ENCODE data around the gene TUBB4A. TPM values are rescaled to one million over a fixed set of nuclear protein-coding genes. Genes with fewer than 3 reads are reported as not detected.
"Not testable (repeated sequence)": the region's sequence is repeated elsewhere in the genome, so short reads cannot be mapped to it uniquely, and the experiment has no call there.

The TUBB4A gene
- total RNA-seq, 1 experiment from 2014 or later: 19.8 TPM

DNA sequence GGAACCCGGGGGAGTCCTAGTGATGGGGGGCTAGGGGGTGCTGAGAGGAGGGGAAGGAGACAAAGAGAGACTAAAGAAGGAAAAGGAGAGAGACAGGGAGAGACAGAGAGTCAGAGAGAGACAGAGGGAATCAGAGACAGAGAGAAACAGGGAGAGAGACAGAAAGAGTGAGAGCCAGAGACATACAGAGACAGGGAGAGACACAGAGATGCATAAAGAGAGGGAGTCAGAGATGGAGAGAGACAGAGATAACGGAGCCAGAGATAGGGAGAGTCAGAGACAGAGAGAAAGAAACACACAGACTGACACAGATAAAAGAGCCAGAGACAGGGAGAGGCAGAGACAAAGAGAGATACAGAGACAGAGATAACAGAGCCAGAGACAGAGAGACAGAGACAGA is 27.2 kb upstream of the TUBB4A start:
- no peak for DNase-seq (ENCODE audit: low read depth, low spot score)
- in situ Hi-C loops (cut with HindIII; ENCODE audit: low pct_unique_long_range_greater_than_20kb, low sequenced_read_pairs): no loop called here

DNA sequence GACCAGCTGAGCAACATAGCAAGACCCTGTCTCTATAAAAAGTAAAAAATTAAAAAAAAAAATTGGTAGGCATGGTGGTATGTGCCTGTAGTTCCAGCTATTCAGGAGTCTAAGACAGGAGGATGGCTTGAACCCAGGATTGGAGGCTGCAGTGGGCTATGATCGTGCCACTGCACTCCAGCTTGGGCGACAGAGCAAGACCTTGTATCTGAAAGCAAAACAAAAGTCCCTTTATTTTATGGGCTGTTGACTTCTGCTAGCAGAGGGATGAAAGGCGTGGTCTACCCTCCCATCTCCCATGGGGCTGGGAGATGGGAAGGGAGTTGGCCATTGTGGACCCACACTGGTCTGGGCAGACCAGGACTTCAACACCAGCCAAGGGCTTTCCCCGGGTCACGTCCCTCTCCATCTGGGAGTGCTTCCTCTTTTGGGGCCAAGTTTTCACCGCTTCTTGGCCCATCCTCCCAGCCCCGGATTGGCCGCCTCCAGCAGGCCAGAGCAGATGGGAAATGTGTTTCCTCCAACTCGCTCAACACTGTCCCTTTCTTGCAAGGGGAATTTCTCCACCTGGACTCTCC is 26.5 kb upstream of the TUBB4A start:
- in situ Hi-C loops (cut with HindIII; ENCODE audit: low pct_unique_long_range_greater_than_20kb, low sequenced_read_pairs): no loop called here
- peak; percentile 86 for DNase-seq (ENCODE audit: low read depth, low spot score)

DNA sequence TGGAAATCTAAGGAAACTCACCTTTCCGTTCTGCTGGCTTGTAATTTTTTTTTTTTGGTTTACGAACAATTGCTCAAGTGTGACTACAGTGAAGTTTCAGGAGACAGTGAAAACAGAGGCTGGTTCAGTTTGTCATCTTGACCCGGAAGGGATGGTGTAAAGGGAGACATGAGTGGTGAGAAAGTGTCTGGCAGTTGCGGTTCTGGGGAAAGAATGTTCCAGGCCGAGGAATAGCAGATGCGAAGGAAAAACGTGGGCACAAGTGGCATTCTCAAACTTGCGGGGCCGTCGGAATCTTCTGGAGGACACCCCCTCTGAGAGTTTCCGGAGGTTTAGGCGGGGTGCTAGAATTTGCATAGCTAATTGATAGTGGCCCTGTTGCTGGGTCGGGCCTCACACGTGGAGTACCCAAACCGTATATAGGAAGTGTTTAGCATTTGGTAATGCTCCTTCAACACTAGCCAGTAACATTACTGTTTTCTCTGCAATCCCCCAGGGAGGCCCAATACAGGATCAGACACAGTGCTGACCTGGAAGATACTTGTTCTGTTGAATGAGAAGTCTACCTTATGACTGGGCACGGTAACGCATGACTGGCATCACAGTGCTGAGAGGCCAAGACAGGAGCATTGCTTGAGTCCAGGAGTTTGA is 25.9 kb upstream of the TUBB4A start:
- in situ Hi-C loops (cut with HindIII; ENCODE audit: low pct_unique_long_range_greater_than_20kb, low sequenced_read_pairs): no loop called here
- DNase-seq (ENCODE audit: low read depth, low spot score): peak; percentile 77

DNA sequence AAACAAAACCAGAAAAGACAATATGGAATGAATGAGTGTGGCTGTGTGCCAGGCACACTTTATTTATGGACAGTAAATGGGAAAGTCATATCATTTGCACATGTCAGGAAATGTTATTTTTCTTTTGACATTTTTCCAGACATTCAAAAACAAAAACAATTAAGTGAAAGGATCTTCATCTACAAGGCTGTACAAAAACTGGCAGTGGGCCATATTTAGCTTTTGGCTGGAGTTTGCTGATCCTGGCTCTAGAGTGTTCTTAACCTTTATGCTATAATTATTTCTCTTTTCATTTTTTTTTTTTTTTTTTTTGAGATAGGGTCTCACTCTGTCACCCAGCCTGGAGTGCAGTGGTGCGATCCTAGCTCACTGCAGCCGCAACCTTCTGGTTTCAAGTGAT is 22.2 kb upstream of the TUBB4A start:
- DNase-seq (ENCODE audit: low read depth, low spot score): no peak
- in situ Hi-C loops (cut with HindIII; ENCODE audit: low pct_unique_long_range_greater_than_20kb, low sequenced_read_pairs): no loop called here

DNA sequence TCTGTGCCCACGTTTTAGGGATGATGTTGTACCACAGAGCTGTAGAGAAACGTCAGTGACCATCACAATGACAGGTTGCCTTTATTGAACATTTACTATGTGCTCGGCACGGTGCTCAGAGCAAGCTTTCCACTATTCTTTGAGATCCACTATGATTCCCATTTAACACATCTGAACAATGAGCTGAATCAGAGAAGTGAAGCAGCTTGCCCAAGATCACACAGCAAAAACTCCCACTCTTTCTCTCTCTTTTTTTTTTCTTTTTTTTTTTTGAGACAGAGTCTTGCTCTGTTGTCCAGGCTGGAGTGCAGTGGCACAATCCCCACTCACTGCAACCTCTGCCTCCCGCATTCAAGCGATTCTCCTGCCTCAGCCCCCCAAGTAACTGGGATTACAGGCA is 20.6 kb upstream of the TUBB4A start:
- in situ Hi-C loops (cut with HindIII; ENCODE audit: low pct_unique_long_range_greater_than_20kb, low sequenced_read_pairs): no loop called here

DNA sequence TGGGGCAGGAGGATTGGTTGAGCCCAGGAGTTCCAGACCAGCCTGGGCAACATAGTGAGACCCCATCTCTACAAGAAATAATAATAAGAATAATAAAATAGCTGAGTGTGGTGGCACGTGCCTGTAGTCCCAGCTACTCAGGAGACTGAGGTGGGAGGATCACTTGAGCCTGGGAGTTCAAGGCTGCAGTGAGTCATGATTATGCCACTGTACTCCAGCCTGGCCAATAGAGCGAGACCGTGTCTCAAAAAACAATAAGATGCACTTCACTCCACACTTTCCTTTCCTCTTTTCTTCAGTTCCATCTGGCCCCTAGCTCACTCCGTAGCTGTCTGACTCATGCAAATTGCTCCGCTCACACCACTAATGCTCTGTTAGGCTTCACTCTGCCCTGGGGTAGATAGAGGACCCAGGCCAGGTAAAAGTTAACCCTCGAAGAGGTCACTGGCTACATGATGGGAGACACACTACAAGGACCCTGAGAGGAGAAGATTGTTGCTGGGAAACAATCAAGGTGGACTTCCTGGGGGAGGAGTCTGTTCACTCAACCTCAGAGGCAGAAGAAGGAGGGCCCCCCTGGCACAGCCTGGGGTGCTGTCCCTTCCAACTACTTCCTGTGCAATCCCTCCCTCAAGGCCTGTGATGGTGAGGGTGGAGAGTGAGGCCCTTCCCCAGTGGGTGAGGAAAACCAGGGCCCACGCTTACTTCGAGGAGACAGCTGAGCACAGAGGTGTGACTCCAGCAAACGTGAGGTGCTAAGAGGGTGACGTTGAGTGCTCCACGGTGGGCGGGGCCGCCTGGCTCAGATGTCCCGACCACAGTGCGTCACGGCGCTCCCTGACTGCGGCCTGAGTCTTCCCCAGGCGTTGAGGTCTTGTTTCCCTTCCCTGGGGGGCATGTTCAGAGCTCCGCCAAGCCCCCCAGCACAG is 19.9 kb upstream of the TUBB4A start:
- in situ Hi-C loops (cut with HindIII; ENCODE audit: low pct_unique_long_range_greater_than_20kb, low sequenced_read_pairs): no loop called here
- no peak for DNase-seq (ENCODE audit: low read depth, low spot score)

More for the DNA sequence above, 20.6 kb upstream of the TUBB4A start:
- no peak for DNase-seq (ENCODE audit: low read depth, low spot score)

DNA sequence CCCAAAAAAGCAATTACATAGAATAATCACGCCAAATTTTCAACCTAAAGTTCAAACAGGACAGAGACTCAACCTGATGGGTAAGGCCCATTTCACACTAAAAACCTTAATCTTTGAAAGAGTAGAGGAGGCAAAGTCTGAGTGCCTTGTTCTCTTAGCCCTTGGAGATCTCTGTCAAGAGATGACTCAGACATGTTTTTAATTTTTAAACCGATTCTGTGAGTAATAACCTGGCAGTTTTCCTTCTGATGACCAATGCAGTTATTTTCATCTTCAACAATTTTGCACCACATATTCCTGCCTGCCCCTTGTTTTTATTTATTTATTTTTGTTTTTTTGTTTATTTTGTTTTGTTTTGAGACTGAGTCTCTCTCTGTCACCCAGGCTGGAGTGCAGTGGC is 17.2 kb upstream of the TUBB4A start:
- DNase-seq (ENCODE audit: low read depth, low spot score): no peak
- in situ Hi-C loops (cut with HindIII; ENCODE audit: low pct_unique_long_range_greater_than_20kb, low sequenced_read_pairs): no loop called here

DNA sequence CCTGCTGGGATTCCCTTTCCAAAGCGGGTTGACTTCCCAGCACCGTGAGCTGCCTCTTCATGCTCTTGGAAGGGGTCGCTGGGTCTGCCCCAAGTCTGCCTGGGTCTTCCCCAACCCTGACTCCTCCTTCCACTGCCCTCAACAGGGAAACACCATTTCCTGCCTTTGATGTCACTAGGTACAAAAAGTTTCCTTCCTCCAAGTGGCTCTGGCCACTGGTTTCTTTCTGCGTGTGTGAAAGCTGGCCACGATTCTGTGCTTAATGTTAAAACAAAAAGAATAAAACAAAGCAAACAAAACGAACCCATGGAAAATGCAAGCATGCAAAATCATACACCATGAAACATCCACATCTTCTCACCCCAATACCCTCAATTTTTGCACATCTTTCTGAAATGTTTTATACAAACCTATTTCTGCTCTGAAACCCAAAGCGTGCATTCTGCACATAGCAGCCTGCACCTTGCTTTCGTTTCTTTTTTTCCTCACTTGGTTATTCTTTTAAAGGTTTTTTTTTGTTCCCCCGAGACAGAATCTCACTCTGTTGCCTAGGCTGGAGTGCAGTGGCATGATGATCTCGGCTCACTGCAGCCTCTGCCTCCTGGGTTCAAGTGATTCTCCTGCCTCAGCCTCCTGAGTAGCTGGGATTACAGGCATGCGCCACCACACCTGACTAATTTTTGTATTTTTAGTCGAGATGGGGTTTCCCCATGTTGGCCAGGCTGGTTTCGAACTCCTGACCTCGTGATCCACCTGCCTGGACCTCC is 16.2 kb upstream of the TUBB4A start:
- in situ Hi-C loops (cut with HindIII; ENCODE audit: low pct_unique_long_range_greater_than_20kb, low sequenced_read_pairs): no loop called here

DNA sequence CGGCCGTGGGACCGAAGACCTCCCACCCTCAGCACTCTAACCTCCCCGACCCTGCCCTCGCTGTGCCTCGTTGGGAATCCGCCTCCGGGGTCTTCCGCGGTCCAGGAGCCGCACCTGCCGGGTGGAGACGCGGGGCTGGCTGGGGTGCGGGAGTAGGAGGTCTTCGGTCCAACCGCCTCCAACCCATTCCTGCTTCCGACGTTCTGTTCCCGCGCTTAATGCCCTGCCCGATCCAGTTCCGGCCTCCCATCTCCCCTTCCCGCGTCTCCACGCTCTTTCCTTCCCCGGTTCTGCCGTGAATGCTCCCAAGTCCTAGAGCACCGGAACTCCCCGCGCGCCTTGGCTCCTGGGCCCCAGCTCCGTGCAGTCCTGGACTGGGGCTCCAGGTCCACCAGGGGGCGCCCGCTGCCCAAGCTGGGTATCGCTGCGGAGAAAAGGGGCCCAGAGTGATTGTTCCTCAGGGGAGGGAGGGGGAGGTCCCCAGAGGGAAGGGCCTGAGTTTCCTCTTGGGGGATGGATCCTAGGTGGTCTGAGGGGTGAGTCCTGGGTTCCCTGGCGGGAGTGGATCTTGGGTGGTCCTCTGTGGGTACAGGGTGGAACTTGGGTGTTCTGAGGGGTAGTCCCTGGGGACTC is 14.7 kb upstream of the TUBB4A start:
- in situ Hi-C loops (cut with HindIII; ENCODE audit: low pct_unique_long_range_greater_than_20kb, low sequenced_read_pairs): no loop called here

More for the DNA sequence above, 16.2 kb upstream of the TUBB4A start:
- no peak for DNase-seq (ENCODE audit: low read depth, low spot score)

DNA sequence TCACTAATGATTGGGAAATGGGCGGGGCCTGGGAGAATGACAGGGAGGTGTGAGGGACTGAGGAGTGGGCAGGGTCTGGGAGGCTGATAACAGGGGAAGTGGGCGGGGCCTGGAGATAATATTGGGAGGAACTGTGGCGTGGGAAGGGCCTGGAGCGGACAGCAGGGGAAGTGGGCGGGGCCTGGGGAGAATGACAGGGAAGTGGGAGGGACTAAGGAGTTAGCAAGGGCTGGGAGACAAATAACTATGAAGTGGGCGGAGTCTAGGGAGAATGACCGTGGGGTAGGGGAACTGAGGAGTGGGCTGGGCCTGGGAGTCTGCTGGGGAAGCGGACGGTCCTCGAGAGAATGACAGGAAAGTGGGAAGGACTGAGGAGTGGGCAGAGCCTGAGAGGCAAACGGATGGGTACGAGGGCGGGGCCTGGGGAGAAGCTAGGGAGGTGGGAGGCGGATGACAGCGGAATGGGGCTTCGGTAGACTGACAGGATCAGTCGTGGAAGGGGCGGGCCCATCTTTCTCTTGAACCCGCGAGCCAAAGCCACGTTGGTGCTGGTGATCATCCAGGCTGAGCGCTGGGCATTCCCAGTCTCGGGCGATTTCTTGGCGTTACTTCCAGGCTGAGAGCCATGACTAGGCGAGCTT is 14.0 kb upstream of the TUBB4A start:
- in situ Hi-C loops (cut with HindIII; ENCODE audit: low pct_unique_long_range_greater_than_20kb, low sequenced_read_pairs): no loop called here
- peak; percentile 97 for DNase-seq (ENCODE audit: low read depth, low spot score)

More for the DNA sequence above, 14.7 kb upstream of the TUBB4A start:
- peak; percentile 87 for DNase-seq (ENCODE audit: low read depth, low spot score)

DNA sequence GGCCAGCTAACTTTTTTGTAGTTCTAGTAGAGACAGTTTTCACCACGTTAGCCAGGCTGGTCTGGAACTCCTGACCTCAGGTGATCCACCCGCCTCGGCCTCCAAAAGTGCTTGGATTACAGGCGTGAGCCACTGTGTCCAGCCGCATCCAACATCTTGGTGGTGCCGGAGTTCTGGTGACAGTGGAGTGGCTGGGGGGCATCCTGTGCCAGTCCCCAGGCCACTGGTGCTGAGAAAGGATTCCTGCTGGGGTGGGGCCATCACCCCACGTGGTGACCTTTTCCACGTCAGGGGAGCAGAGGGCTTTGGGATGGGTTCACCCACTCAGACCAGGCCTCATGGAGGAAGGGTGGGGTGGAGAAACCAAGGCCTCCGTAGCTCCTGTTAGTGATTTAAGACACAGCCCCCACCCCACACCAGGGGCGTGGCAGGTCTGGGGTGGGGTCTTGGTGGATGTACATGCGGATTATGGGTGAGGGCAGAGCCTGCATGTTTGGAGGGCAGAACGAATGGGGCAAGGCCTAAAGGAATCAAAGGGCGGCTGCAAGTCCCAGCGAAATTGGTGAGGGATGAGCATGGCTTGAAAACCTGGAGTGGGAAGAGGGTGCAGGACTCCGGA is 12.9 kb upstream of the TUBB4A start:
- in situ Hi-C loops (cut with HindIII; ENCODE audit: low pct_unique_long_range_greater_than_20kb, low sequenced_read_pairs): no loop called here

DNA sequence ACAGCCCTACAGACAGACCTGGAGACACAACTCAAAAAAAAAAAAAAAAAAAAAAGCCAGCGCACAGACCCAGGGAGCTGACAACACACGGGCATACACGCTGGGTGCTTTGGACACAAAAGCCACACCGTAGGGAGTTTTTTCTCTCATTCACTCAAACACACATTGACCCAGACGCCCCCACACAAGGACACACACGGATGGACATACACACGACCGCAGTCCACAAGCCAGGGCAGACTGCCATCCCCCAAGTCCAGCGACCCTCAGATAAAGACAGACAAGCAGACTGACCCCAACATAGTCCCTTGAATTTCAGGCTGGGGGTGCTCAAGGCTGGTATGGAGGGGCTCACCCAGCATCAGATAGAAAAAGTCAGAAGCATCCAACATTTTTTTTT is 12.0 kb upstream of the TUBB4A start:
- in situ Hi-C loops (cut with HindIII; ENCODE audit: low pct_unique_long_range_greater_than_20kb, low sequenced_read_pairs): no loop called here
- DNase-seq (ENCODE audit: low read depth, low spot score): no peak

More for the DNA sequence above, 12.9 kb upstream of the TUBB4A start:
- DNase-seq (ENCODE audit: low read depth, low spot score): no peak

DNA sequence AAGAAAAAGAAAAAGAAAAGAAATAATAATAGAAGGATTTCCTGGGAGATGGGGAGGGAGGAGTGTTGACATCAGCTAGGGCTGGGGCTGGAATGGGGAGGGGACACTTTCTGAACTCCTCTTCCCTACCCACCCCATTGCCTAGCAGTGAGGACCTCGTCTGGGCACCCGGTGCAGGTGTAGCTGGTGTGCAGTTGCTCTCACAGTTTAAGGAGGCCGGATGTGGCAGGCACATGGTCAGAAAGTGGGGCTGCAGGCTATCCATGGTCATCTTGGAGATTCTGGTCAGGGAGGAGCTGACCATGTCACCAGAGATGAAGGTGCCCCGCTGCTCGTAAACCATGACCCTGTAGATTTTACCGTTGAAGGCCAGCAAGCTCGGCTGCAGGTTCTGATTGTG is 8.5 kb upstream of the TUBB4A start:
- DNase-seq (ENCODE audit: low read depth, low spot score): no peak
- in situ Hi-C loops (cut with HindIII; ENCODE audit: low pct_unique_long_range_greater_than_20kb, low sequenced_read_pairs): no loop called here

DNA sequence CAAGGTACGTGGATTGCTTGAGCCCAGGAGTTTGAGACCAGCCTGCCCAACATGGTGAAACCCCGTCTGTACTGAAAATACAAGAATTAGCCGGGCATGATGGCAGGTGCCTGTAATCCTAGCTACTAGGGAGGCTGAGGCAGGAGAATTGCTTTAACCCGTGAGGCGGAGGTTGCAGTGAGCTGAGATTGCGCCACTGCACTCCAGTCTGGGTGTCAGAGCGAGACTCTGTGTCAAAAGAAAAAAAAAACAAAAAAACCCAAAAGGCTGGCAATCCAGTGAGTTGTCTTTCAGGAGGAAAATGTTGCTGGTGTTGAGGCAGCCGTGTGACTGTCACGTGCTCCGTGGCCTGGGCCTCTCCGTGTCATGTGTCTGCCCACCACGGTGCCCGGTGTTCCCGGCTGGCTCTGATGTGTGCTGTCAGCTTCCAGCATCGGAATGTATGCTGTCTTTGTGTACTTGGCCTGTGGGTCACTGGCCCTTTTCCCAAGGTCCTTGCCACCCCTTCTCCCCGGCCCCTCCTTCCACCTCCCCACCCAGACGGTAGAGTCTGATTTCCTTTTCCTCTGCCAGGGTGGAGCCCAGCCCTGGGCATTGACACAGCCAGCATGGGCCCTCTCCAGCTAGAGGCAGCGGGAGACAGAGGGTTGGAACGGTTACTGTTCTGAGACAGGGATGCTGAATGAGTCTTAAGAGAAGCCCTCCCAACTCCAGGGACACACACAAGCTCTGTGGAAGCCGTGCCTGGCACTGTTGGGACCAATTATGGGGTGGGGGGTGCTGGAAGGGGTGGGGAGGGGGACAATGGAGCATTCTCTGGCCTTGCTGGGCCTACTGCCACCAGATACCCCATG is 7.2 kb upstream of the TUBB4A start:
- in situ Hi-C loops (cut with HindIII; ENCODE audit: low pct_unique_long_range_greater_than_20kb, low sequenced_read_pairs): no loop called here
- DNase-seq (ENCODE audit: low read depth, low spot score): peak; percentile 97

DNA sequence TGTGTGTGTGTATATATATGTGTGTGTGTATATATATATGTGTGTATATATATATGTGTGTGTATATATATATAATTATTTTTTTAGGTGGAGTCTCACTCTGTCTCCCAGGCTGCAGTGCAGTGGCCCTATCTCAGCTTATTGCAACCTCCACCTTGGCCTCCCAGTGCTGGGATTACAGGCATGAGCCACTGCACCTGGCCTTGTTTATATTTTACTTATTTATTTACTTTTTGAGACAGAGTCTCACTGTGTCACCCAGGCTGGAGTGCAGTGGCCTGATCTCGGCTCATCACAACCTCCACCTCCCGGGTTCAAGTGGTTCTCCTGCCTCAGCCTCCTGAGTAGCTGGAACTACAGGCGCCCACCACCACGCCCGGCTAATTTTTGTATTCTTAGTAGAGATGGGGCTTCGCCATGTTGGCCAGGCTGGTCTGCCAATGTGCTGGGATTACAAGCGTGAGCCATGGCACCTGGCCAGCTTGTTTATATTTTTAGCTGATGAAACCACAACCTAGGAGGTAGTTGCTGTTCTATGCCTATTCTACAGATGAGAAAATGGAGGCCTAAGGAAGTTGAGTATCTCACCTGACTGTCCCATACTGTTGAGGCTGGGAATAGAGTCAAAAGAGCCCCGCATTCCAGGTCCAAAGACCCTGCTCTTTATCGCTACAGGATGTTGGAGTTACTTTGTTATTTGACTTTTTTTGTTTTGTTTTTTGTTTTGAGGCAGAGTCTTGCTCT is 6.1 kb upstream of the TUBB4A start:
- in situ Hi-C loops (cut with HindIII; ENCODE audit: low pct_unique_long_range_greater_than_20kb, low sequenced_read_pairs): not testable (repeated sequence)

More for the DNA sequence above, 6.1 kb upstream of the TUBB4A start:
- not testable (repeated sequence) for DNase-seq (ENCODE audit: low read depth, low spot score)
